Colonic mucosa (tissue), 4 donors: ENCODE measurements around the gene DSG2. TPM values are rescaled to one million over a fixed set of nuclear protein-coding genes. Genes with fewer than 3 reads are reported as not detected.
"Not testable (repeated sequence)": the region's sequence is repeated elsewhere in the genome, so short reads cannot be mapped to it uniquely, and the experiment has no call there.

Source experiments
- DNase-seq: peaks from one replicate; pipeline ENCODE4 v3.0.0-alpha.2; 2020
- H3K27ac ChIP-seq: fragments of 200-600 bp; one replicate; pipeline ENCODE4 v1.8.0; 2021
- H3K27me3 ChIP-seq: fragments of 200-600 bp; one replicate; pipeline ENCODE4 v1.8.0; 2021
- H3K36me3 ChIP-seq: fragments of 200-600 bp; one replicate; pipeline ENCODE4 v1.8.0; 2021
- H3K4me1 ChIP-seq: fragments of 200-600 bp; one replicate; pipeline ENCODE4 v1.8.0; 2021; ENCODE audit warnings: mild to moderate bottlenecking
- H3K4me3 ChIP-seq: fragments of 200-600 bp; one replicate; pipeline ENCODE4 v1.8.0; 2021
- H3K9ac ChIP-seq, 2 donors: one replicate each; pipeline ENCODE4 v1.7.0; 2013; ENCODE audit warnings: control low read depth in 2 of 2, low read depth in 2 of 2, low read length in 2 of 2
- H3K9me3 ChIP-seq: fragments of 200-600 bp; one replicate; pipeline ENCODE4 v1.8.0; 2021
- intact Hi-C: fragments of 100-400 bp; cut with DNase I; formaldehyde crosslinking; loops from one replicate; pipeline ENCODE4 v1.14.1; 2022
- total RNA-seq, 2 donors: library from RNA; stranded (reverse); fragmentation: NEBNext Ultra II Directional in 1 of 2; extraction: Animal tissue kit (Norgen Biotek cat#: 25700) in 1 of 2; gene quantifications; one replicate each; pipeline ENCODE4 v1.2.1, GENCODE V29; 2021
- TF ChIP-seq, protein P1 (sequence below): fragments of 200-600 bp; IDR thresholded peaks from one replicate; pipeline ENCODE4 v1.8.0; 2022; ENCODE audit warnings: antibody characterized with exemption, mild to moderate bottlenecking
- donor health status: healthy.
- donor health status: DM: no; HTN: no; CAD: no.
- donor health status: DM: no; HTN: no; CAD: no.

Gene DSG2
- total RNA-seq, 2 donors from 2014 or later: 237 to 308 TPM

DNA sequence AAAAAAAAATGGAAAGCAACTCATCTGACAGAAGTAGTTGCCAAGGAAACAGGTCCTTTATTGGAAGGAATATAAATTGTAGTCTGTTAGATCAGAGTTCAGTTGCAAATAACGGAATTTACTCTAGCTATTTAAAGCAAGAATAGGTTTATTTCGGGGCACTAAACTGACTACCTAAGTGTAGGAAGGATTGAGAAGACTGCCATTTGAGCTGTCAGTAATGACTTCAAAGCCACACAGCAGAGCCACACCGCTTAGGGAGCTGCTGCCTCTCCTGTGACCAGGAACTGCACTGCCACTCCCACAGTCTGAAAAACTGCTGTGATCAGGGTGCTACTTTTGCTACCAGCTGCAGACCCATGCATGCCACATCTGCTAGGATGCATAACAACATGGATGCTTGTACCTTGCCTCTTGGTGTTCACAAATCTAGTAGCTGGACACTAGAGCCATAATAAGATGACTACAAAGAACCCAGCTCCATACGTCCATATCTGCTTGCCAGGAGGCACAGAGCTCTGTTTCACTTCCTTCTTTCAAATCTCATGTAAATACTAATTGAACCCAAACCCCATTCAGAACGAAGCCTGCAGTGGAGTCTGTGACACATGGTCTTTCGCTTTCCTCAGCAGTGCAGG is 2.2 kb downstream of the DSG2 start:
- Histone ChIP-seq H3K4me3 (peak overlapping the region; percentile 66), H3K4me1 (peaks cover 4% of the 10 kb centered on the region), H3K27me3 (no peaks in the 10 kb centered on the region), H3K36me3 (no peaks in the 10 kb centered on the region), H3K9me3 (no peaks in the 10 kb centered on the region), H3K27ac (peak overlapping the region; percentile 97), H3K9ac (peak overlapping the region in 1 of 2 donors; percentile 55)
- intact Hi-C loops: loop anchor here (10.0 kb wide), 1 partner anchor 75 kb away; no protein-coding TSS in a partner anchor
- TF ChIP-seq, protein P1, sequence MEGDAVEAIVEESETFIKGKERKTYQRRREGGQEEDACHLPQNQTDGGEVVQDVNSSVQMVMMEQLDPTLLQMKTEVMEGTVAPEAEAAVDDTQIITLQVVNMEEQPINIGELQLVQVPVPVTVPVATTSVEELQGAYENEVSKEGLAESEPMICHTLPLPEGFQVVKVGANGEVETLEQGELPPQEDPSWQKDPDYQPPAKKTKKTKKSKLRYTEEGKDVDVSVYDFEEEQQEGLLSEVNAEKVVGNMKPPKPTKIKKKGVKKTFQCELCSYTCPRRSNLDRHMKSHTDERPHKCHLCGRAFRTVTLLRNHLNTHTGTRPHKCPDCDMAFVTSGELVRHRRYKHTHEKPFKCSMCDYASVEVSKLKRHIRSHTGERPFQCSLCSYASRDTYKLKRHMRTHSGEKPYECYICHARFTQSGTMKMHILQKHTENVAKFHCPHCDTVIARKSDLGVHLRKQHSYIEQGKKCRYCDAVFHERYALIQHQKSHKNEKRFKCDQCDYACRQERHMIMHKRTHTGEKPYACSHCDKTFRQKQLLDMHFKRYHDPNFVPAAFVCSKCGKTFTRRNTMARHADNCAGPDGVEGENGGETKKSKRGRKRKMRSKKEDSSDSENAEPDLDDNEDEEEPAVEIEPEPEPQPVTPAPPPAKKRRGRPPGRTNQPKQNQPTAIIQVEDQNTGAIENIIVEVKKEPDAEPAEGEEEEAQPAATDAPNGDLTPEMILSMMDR: no peak
- DNase-seq: peak; percentile 46

DNA sequence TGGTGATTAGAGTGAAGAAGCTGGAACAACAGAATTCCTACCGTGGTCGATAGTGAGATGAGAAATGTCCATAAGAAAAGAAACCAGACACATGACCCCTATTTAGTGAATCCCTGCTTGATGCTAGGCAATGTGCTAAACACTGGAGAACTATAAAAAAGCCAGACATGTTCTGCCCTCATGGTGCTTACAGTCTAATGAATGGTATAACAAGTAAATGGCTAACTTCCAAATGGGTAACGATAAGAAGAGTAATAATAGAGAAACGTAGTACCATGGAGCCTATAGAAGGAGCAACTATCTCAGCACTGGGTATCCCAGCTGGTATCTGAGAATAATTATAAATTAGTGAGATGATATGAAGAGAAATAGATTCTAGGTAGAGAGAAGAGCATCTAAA is 5.0 kb downstream of the DSG2 start:
- Histone ChIP-seq H3K27me3 (no peaks in the 10 kb centered on the region), H3K27ac (no peak overlapping the region), H3K36me3 (no peaks in the 10 kb centered on the region), H3K4me3 (no peak overlapping the region), H3K9ac (no peak overlapping the region), H3K9me3 (no peaks in the 10 kb centered on the region), H3K4me1 (peaks cover 4% of the 10 kb centered on the region)
- DNase-seq: no peak
- TF ChIP-seq, protein P1: no peak
- intact Hi-C loops: loop anchor here (10.0 kb wide), 1 partner anchor 78 kb away; no protein-coding TSS in a partner anchor

DNA sequence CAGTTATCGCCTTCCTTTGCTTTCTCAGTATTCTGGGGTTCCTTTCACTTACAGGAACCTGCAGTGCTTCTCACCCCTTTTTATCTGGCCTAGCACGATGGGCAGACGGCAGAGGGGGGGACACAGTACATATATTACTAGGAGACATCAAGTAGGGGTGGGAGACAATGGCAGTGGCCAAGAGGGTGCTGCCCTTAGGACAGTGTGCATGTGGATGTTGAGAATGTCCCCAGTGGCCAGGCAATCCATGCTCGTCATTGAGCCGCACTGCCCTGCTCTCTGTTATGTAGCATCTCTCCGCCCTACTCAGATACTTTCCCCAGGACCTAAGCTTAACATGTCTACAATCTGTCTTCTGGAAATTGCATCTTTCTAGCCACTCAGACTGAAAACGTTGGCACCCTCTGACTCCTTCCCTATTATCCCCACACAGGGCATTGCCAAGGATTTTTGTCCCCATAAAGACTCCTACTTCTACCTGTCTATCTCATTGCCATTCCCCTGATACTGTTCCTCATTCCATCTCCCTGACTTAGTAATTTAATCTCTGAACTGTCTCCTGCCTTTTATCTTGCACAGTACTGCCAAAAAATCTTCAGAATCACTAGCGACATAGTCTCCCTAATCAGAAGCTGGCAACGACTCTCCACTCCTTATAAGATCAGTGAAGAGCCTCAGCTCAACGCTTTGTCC is 6.6 kb downstream of the DSG2 start:
- intact Hi-C loops: loop anchor here (10.0 kb wide), 1 partner anchor 80 kb away; no protein-coding TSS in a partner anchor
- no peaks in the 10 kb centered on the region for H3K27me3 ChIP-seq
- H3K36me3 ChIP-seq: no peaks in the 10 kb centered on the region
- peak overlapping the region; percentile 58 for H3K27ac ChIP-seq
- TF ChIP-seq, protein P1: no peak
- peaks cover 4% of the 10 kb centered on the region for H3K4me1 ChIP-seq
- H3K9ac ChIP-seq: peak overlapping the region in 1 of 2 donors; percentile 62
- no peak for DNase-seq
- no peak overlapping the region for H3K4me3 ChIP-seq
- H3K9me3 ChIP-seq: no peaks in the 10 kb centered on the region

DNA sequence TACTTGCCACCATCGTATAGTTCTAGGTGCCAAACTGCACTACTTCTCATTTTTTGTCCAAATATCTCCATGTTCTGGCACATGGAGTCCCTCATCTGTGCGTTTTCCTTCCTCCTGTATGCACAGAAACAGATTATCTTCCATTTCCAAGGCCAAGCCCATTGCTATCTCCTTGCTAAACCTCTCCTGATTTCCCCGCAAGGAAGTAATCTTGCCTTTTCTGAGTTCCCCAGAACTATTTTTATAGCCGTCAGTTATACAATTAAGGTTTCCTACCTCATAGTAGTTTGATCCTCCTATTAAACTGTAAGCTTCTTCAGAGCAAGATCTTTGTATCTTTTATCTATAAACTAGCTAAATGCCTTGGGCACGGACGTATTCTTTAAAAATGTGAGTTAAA is 7.2 kb downstream of the DSG2 start:
- Histone ChIP-seq H3K36me3 (no peaks in the 10 kb centered on the region), H3K9me3 (no peaks in the 10 kb centered on the region), H3K4me3 (no peak overlapping the region), H3K27me3 (no peaks in the 10 kb centered on the region), H3K27ac (peak overlapping the region; percentile 58), H3K9ac (peak overlapping the region in 1 of 2 donors; percentile 62), H3K4me1 (peaks cover 4% of the 10 kb centered on the region)
- TF ChIP-seq, protein P1: no peak
- no peak for DNase-seq
- intact Hi-C loops: loop anchor here (10.0 kb wide), 1 partner anchor 80 kb away; no protein-coding TSS in a partner anchor

DNA sequence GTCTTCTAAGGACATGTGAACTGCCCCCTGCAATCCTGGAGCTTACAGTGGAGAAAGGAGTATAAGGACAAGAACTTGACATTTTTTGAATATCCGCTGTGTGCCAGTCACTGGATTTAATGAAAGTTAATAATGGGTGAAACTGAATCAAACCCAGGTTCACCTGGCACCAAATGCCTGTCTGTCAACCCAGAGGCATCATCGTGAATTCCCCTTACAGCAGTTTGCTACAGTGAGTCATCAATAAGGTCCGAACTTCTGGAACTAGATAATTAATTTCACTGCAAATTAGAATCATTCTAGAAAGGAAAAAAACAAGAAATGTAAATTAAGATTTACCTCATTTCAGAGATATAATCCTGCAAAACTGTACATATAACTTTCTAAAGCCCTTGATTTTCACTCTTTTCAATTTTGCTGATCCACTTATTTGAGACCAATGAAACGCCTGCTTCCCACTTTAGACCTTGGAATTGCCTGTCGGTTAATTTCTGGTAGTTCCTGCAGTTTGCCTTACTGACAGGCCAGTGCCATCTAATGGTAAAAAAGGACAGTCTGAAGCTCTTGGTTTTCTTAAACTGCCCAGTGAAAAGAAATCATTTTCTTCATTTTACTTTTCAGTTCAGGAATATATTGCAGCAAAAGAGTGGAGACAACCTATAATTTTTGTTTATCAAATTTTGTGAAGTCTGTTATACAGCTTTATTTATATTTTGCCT is 8.2 kb downstream of the DSG2 start:
- no peak for DNase-seq
- H3K4me3 ChIP-seq: no peak overlapping the region

DNA sequence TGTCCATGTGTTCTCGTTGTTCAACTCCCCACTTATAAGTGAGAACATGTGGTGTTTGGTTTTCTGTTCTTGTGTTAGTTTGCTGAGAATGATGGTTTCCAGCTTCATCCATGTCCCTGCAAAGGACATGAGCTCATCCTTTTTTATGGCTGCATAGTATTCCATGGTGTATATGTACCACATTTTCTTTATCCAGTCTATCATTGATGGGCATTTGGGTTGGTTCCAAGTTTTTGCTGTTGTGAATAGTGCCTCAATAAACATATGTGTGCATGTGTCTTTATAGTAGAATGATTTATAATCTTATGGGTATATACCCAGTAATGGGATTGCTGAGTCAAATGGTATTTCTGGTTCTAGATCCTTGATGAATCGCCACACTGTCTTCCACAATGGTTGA is 9.1 kb downstream of the DSG2 start:
- H3K4me1 ChIP-seq, H3K27ac ChIP-seq, DNase-seq, H3K36me3 ChIP-seq, H3K4me3 ChIP-seq, H3K9ac ChIP-seq, H3K27me3 ChIP-seq, H3K9me3 ChIP-seq: not testable (repeated sequence)
- intact Hi-C loops: loop anchor here (10.0 kb wide), 1 partner anchor 82 kb away; no protein-coding TSS in a partner anchor

More for the DNA sequence above, 8.2 kb downstream of the DSG2 start:
- no peaks in the 10 kb centered on the region for H3K9me3 ChIP-seq
- TF ChIP-seq, protein P1: peak; percentile 22
- H3K27me3 ChIP-seq: no peaks in the 10 kb centered on the region
- peak overlapping the region in 1 of 2 donors; percentile 19 for H3K9ac ChIP-seq
- H3K36me3 ChIP-seq: no peaks in the 10 kb centered on the region
- intact Hi-C loops: loop anchor here (10.0 kb wide), 1 partner anchor 81 kb away; no protein-coding TSS in a partner anchor
- no peak overlapping the region for H3K27ac ChIP-seq
- H3K4me1 ChIP-seq: peaks cover 4% of the 10 kb centered on the region
